Muscle of arm (tissue), 12 donors: ENCODE results near the gene TRPV4. TPM values are rescaled to one million over a fixed set of nuclear protein-coding genes. Genes with fewer than 3 reads are reported as not detected.

Experiments
- DNase-seq: peaks from one replicate; pipeline ENCODE4 v3.0.0-alpha.2; 2013
- polyA plus RNA-seq, 12 donors: library from polyadenylated mRNA; unstranded; fragments of 120-200 nt; gene quantifications; one replicate each; pipeline ENCODE4 v1.2.1, GENCODE V29; 2013; ENCODE audit not compliant: insufficient read length in 12 of 12

The TRPV4 gene
- polyA plus RNA-seq, 12 donors: 0.44 to 12.5 (median 0.81) TPM; not detected in 2

DNA sequence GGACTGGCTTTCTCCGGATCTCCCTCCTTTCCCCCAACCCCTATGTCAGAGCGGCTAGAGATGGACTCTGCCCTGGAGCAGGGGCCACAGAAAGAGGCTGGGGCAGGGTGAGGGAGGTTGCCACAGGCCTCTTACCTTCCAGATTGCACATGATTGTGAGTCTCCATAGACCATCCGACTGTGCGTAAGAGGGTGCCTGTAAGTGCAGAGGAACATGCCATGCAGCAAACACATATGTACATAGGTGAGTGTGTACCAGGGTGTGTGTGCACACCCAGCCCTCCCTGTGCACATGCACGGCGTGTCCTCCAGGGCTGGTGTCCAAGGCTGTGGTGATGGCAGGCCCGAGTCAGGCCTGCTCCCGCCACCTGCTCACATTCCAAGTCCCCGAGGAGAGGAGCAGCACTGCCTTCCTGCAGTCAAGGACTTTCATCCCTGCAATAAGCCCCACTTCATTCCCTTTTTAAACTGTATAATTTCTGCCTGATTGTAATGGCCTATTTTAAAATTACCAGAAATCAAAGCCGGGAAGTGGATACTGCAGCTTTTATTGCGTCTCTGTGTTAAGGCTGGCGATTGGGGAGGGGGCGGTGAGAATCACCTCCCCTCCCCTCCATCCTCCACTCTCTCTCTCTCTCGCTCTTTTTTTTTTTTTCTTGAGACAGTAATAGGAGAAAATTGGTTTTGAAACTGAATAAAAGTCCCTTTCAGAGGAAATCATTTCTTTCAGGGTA is 91.1 kb downstream of the TRPV4 start:
- no peak for DNase-seq

DNA sequence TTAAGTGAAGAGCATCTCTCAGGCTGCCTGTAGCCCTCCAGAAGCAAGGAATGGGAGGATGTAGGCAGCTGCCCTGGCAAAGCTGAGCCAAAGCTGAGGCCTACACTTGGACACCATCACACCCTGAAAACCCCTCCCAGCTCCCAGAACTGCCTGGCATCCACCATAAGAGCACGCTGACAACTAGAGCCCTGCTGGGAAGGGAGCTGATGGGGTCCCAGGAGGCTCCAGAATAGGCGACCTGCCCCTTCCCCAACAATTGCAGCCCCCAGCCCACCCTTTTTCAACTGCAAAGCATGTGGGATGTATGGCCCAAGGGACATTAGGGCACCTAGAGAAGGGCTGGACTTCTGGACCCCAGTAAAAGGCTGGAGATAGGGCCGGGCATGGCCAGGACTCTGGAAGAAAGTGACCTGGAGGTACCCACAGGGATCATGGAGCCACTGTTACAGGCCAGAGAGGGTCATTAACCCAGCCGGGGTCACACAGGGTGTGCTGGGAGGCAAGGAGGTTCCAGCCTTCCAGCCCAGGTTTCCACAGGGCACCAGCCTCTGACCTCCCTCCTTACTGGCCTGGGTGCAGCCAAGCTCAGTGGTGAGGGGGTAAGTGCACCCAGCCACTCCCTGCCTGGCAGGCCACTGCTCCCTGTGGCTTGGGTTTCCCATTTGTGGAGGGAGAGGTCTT is 91.8 kb downstream of the TRPV4 start:
- no peak for DNase-seq

GRCh38 chr12:109740694-109741245 is 92.4 kb downstream of the TRPV4 start:
- no peak for DNase-seq

DNA sequence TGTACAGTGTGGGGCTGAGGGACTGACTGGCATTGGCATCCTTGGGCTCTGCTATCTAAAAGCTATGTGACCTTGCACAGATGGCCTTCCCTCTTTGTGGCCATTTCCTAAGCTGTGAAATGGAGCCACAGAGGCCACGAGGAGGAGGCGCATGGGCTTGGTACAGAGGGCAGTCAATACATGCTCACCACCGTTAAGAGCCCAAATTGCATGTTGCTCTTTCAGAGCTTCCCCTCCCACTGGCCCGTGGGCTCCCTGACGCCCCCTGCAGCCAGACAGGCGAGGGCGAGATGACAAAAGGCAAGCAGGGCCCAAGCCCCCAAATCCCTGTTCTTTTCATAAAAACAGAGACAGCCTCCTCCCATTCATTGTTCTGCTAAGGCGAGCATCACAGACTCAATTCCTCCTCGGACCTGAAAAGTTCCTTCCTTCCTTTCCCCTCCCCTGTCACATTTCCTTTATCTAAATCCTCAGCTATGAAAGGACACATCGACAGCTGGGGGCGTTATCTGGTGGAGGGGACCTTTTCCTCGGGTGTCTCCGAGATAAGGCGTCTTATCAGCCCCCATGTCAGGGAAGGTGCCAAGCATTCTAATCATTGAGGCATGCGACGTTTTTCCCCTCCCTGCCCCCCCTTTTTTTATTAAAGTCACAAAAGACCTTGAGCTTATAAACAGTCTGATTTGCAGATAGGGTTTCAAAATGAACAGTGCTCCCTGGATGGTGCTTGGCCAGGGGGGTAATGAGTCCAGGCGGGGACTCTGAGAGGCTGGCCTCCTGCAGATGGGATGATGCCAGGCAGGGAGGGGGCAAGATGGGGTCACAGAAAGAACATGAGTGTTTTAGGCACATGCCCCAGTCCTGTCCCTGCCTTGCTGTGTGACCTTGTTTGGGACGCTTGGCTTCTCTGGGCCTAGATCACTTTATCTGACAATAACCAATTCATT is 93.2 kb downstream of the TRPV4 start:
- DNase-seq: no peak

DNA sequence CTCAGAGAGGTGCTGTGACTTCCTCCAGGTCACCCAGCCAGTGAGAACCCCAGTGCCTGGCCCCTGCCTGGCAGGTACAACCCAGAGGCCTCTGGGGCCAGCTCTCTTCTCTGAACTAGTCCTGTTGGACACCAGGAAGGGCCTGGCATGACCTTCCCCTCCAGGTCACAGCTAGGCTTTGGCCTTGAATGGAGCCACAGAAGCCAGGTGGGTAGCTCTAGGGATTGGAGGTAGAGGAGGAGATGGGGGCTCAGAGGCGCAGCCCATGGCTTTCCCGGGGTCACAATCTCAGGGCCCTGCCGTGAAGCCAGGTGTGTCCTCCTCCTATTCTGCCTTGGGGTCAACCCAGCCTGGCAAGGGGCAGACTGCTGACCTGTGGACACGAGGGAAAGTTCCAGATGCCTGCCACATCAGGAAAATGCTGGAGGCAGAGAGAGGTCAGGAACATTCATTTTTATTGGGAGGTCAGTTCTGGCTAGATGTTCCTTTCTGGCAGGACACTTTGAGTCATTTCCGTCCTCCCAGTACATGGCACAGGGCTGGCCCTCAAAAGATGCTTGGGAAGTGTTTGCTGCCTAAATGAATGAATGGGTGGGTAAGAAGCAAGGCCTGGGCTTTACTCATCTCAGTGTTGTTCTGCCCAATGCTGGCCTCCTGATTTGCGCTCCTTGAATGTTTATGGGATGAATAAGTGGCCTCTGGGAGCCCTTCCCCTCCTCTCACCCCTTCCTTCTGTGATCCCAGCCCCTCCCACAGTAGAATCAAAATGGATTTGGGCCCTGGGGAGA is 94.1 kb downstream of the TRPV4 start:
- DNase-seq: no peak

GRCh38 chr12:109738209-109738608 is 95.0 kb downstream of the TRPV4 start:
- no peak for DNase-seq

GRCh38 chr12:109737631-109738030 is 95.6 kb downstream of the TRPV4 start:
- no peak for DNase-seq

- DNase-seq: no peak
Measured at GRCh38 chr12:109737126-109737525, 96.1 kb downstream of the TRPV4 start.

DNA sequence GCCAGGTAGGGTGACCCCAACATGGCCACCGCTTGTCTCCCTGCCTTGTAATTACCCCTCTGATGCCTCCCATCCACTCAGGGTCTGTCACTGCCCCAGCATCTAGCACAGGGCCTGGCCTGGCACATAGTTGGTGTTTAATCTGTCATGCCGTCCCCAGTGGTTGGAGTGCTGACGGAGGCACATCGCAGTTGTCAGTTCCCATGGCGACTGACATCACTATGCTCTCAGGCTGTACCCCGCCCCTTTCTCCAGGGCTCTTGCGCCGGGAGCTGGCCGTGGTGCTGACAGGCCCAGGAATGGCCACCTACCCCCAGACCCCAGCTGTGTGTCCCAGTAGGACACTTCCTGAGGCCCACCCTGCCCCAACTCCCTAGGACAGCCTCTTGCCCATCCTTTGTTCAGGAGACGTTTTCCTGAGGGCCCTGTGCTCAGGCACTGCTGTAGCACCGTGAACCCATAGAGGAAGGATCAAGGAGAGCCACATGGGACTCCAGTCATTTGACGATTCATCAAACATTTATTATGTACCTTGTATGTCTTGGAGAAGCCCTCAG is 96.6 kb downstream of the TRPV4 start:
- DNase-seq: peak; percentile 51

DNA sequence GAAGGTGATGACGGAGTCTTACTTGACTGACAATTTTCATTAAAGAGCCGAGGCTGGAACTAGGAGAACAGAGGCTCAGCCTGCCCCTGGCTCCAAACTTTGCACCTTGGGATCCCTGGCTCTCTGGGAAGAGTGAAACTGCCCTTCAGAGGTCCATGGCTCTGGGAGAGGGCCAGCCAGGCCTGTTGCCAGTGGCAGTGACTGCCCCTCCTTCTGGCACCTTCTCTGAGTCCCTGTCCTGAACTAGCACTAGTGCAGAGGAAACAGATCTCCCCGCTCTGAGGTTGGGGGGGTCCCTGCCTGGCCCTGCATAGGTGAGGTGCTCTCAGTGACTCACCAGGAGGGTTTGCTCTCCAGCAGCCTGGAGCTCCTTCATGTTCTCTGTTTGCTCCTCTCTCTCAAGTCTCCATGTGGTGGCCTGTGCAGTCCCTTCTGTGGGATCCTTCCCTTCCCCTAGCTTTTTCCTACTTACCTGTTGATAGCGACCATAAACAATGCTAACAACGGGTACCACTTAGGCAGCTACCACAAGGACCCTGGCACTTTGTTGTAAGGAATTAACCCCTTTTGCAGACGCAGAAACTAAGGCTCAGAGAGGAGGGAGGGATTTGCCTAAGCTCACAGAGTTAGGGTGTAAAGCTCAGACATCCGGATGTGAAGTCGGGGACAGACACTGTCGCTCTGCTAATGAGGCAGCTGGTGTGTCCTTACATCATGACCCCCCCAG is 97.2 kb downstream of the TRPV4 start:
- DNase-seq: no peak

- DNase-seq: no peak
Measured at GRCh38 chr12:109735051-109735521, 98.1 kb downstream of the TRPV4 start.

DNA sequence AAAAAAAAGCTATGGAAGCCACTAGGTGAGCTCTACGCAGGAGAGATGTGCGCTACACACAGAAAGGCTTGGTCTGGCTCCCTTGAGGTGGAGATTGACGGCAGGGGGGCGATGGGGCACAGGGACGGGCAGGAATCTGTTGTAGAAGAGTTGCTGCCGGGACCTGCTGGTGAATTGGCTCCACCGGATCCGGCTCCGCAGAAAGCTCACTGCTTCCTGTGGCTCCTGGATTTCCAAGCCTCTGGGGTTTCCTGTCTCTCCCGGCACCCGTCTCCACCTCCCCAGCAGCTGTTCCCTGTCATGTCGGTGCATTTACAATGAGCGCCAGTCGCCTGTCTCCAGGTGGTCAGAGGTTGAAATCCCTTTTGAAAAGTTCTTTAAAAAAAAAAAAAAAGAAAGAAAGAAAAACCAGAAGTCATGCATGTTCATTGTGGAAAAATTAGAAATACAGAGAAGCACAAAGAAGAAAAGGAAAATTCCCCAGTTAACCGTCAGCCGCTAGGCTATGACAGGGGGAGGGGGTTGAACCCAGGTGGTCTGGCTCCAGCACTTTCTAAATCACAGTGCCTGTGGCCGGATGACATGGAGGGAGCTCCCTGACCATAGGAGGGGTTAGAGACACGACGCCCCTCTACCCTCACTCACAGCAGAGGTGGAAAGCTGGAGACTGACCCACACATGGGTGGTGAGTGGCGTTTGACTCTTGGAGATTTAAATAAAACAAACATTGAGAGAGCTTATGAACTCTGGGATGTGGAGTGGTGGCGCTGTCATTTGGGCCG is 98.8 kb downstream of the TRPV4 start:
- DNase-seq: no peak

Other genes with a start within 250 kb of the TRPV4 start
- 10 to 100 TPM in 2 of 12 donors, 1 to 10 TPM in 9, not detected in 1; 3.3 to 12.5 (median 6.5) TPM for gene FAM222A, start 119.6 kb downstream of the TRPV4 start, polyA plus RNA-seq
- 10 to 100 TPM in 11 of 12 donors, not detected in 1; 21.7 to 91.1 (median 23.4) TPM for gene GLTP, start 47.1 kb upstream of the TRPV4 start, polyA plus RNA-seq
- gene TCHP, start 66.9 kb upstream of the TRPV4 start, polyA plus RNA-seq: 10 to 100 TPM in 11 of 12 donors, not detected in 1; 11.5 to 39.5 (median 20.3) TPM
- gene GIT2, start 163.0 kb upstream of the TRPV4 start, polyA plus RNA-seq: 10 to 100 TPM in 11 of 12 donors, not detected in 1; 17.2 to 74.5 (median 55.2) TPM
- gene ANKRD13A, start 166.0 kb upstream of the TRPV4 start, polyA plus RNA-seq: 10 to 100 TPM in 11 of 12 donors, not detected in 1; 37.2 to 70.0 (median 48.2) TPM
- gene C12orf76, start 215.1 kb upstream of the TRPV4 start, polyA plus RNA-seq: 10 to 100 TPM in 11 of 12 donors, not detected in 1; 20.1 to 48.7 (median 30.3) TPM